ENCODE results near the gene PDE9A.

PDE9A gene

DNA sequence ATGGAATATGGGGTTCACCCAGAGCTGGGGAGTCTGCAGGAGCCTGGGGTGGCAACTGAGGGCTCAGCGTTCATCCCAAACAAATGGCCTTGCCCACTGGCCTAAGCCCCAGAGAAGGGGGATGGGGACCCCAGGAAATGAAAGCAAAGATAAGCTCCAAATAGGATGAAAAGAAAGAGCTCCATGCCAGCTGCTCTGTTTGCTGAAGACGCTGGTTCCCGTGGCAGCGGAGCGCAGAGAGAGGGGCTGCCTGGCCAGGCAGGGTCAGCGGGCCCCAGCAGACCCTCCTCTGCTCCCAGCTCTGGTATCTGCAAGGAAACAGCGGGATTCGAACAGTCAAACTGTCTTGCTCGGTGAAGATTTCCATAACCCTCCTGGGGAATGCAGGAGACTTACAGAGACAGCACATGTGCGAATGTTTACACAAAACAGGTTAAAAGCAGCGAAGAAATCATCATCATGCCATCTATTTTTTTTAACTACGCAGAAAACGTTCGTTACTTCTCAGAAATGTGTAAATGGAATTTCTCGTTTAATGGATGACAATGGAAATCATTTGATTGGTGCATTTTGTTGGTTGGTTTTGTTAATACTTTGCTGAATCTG lies 94.4 kb downstream of the PDE9A start:
- POLR2A ChIA-PET, result no interaction called here
- DNase-seq (ENCODE audit: extremely low spot score), result no peak
- CTCF ChIA-PET, result no interaction called here
- no peak for TF ChIP-seq HDGF (IDR thresholded peaks at IDR 0.05; ENCODE audit: borderline replicate concordance)
- TF ChIP-seq L3MBTL2 (conservative IDR thresholded peaks at IDR 0.05), result no peak
- no peak for TF ChIP-seq FOXA1 (IDR thresholded peaks at IDR 0.05)
- no peak for TF ChIP-seq PKNOX1 (IDR thresholded peaks at IDR 0.05)
- TF ChIP-seq ZNF384 (IDR thresholded peaks at IDR 0.05), result no peak
- TF ChIP-seq NFRKB (IDR thresholded peaks at IDR 0.05), result no peak
- no peak for TF ChIP-seq LEF1 (IDR thresholded peaks at IDR 0.05; ENCODE audit: borderline replicate concordance)
- TF ChIP-seq FOXK2 (IDR thresholded peaks at IDR 0.05), result no peak
- TF ChIP-seq ARNT (IDR thresholded peaks at IDR 0.05), result no peak

DNA sequence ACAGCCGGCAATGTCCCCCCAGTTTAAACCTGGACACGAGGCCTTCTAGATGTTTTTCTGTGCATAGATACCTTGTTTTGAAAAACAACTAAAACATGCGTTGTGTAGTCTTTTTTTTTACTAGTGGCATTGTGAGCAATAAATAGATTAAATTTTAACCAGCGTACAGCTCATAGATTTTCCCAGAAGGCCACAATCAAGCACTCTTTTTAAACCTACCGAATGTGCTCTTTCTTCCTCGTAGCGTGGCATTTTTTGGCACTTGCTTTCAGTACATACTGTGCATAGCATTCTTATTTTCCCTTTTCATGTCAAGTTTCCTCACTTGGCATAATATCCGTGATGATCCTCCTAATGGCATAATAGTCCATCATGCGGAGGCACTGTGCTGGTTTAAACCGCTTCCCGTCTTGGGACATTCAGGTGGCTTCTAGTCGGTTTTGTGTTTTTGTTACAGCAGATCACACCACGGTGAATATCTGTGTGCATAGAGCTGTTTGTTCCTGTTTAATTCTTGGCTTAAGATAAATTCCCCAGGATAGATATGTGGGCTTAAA lies 95.3 kb downstream of the PDE9A start:
- TF ChIP-seq SP1 (IDR thresholded peaks at IDR 0.05), result no peak
- no peak for TF ChIP-seq TARDBP (IDR thresholded peaks at IDR 0.05)
- no peak for TF ChIP-seq ARNT (IDR thresholded peaks at IDR 0.05)
- no peak for TF ChIP-seq FOXA1 (IDR thresholded peaks at IDR 0.05)
- no peak for TF ChIP-seq L3MBTL2 (conservative IDR thresholded peaks at IDR 0.05)
- TF ChIP-seq SUZ12 (IDR thresholded peaks at IDR 0.05), result no peak
- no peak for TF ChIP-seq ELF4 (IDR thresholded peaks at IDR 0.05)
- no peak for TF ChIP-seq FOXK2 (IDR thresholded peaks at IDR 0.05)
- no peak for TF ChIP-seq PKNOX1 (IDR thresholded peaks at IDR 0.05)
- TF ChIP-seq CTBP1 (IDR thresholded peaks at IDR 0.05; ENCODE audit: borderline replicate concordance), result no peak
- TF ChIP-seq HDGF (IDR thresholded peaks at IDR 0.05; ENCODE audit: borderline replicate concordance), result no peak
- no peak for TF ChIP-seq ZNF384 (IDR thresholded peaks at IDR 0.05)
- TF ChIP-seq LEF1 (IDR thresholded peaks at IDR 0.05; ENCODE audit: borderline replicate concordance), result no peak
- no peak for DNase-seq (ENCODE audit: extremely low spot score)
- POLR2A ChIA-PET, result no interaction called here
- CTCF ChIA-PET, result interaction anchor here (0.6 kb wide), 1 partner anchor 156 kb away, joined by 4 read pairs; no protein-coding TSS in a partner anchor

DNA sequence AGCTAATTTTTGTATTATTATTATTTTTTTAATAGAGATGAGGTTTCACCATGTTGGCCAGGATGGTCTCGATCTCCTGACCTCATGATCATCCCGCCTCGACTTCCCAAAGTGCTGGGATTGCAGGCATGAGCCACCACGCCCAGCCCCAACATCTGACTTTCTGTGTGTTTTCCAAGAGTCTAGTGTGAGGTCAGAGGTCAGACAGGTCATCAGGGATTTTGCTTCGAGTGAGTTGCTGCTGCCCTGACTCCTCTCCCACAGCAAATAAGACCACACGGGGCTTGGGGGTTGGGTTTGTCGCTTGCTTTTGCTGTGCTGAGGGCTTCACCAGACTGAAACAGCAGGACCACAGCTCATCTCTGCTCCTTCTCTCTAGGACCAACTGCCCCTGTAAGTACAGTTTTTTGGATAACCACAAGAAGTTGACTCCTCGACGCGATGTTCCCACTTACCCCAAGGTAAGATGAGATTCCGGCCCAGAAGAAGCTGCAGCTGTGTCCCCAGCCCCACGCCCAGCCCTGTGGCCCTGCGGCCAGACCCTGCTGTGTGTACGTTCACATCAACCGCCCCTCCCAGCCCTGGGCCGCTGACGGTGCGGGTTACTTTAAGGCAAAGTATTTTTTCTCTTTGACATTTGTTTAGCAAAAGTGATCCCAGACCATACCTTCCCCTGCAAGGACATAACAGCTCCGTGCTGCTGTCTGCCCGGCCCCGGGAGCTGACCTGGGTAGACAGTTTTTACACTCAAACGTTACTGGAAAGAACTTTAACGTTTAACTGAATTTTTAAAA lies 97.5 kb downstream of the PDE9A start:
- POLR2A ChIA-PET, result no interaction called here
- no peak for DNase-seq (ENCODE audit: extremely low spot score)
- TF ChIP-seq LEF1 (IDR thresholded peaks at IDR 0.05; ENCODE audit: borderline replicate concordance) (no peak), SUZ12 (IDR thresholded peaks at IDR 0.05) (no peak), FOXM1 (IDR thresholded peaks at IDR 0.05; ENCODE audit: borderline replicate concordance) (no peak), ARNT (IDR thresholded peaks at IDR 0.05) (no peak), NFRKB (IDR thresholded peaks at IDR 0.05) (no peak), FOXK2 (IDR thresholded peaks at IDR 0.05) (no peak), PKNOX1 (IDR thresholded peaks at IDR 0.05) (no peak), L3MBTL2 (conservative IDR thresholded peaks at IDR 0.05) (no peak)
- CTCF ChIA-PET, result no interaction called here

DNA sequence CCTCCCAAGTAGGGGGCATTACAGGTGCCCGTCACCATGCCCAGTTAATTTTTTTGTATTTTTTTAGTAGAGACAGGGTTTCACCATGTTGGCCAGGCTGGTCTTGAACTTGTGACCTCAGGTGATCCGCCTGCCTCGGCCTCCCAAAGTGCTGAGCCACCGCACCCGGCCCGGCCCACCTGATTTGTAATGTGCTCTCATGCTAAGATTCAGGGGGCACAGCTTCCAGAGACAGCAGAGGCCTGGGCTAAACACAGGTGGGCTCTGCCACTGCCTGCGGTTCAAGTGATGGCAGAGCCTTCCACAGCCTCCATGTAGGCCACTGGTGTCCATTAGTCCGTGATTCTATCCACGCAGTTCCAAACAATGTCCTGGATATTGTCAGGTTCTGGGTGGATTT lies 98.4 kb downstream of the PDE9A start:
- DNase-seq (ENCODE audit: extremely low spot score), result no peak
- TF ChIP-seq TARDBP (IDR thresholded peaks at IDR 0.05) (no peak), FOXM1 (IDR thresholded peaks at IDR 0.05; ENCODE audit: borderline replicate concordance) (no peak), HDGF (IDR thresholded peaks at IDR 0.05; ENCODE audit: borderline replicate concordance) (no peak), NFRKB (IDR thresholded peaks at IDR 0.05) (no peak), SP1 (IDR thresholded peaks at IDR 0.05) (no peak), LEF1 (IDR thresholded peaks at IDR 0.05; ENCODE audit: borderline replicate concordance) (no peak), FOXK2 (IDR thresholded peaks at IDR 0.05) (no peak), ARNT (IDR thresholded peaks at IDR 0.05) (no peak), ZNF384 (IDR thresholded peaks at IDR 0.05) (no peak), CTBP1 (IDR thresholded peaks at IDR 0.05; ENCODE audit: borderline replicate concordance) (no peak), PKNOX1 (IDR thresholded peaks at IDR 0.05) (no peak), BHLHE40 (IDR thresholded peaks at IDR 0.05; ENCODE audit: borderline replicate concordance) (no peak), FOXA1 (IDR thresholded peaks at IDR 0.05) (no peak)
- ChIA-PET POLR2A (no interaction called here), CTCF (no interaction called here)

DNA sequence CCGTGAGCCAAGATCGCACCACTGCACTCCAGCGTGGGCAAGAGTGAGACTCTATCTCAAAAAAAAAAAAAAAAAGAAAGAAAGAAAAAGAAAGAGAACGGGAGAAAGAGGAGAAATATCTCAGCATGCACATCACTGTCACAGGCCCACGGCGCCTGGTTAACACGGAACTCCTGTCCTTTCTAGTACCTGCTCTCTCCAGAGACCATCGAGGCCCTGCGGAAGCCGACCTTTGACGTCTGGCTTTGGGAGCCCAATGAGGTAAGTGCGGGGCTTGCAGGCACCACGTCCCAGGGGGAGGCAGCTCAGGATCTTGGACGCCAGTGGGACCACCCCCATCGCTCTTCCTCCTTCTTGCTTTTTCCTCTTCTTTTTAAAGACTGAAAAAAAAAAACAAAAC lies 100.4 kb downstream of the PDE9A start:
- TF ChIP-seq NFRKB (IDR thresholded peaks at IDR 0.05) (no peak), SUZ12 (IDR thresholded peaks at IDR 0.05) (no peak), BHLHE40 (IDR thresholded peaks at IDR 0.05; ENCODE audit: borderline replicate concordance) (no peak), L3MBTL2 (conservative IDR thresholded peaks at IDR 0.05) (no peak), ARNT (IDR thresholded peaks at IDR 0.05) (no peak), TARDBP (IDR thresholded peaks at IDR 0.05) (no peak), ELF4 (IDR thresholded peaks at IDR 0.05) (no peak), LEF1 (IDR thresholded peaks at IDR 0.05; ENCODE audit: borderline replicate concordance) (no peak), HDGF (IDR thresholded peaks at IDR 0.05; ENCODE audit: borderline replicate concordance) (no peak)
- DNase-seq (ENCODE audit: extremely low spot score), result no peak
- ChIA-PET CTCF (no interaction called here), POLR2A (no interaction called here)
